ENCODE results near the gene ITGB1.

- TF ChIP-seq CTCF (IDR thresholded peaks at IDR 0.05), result no peak
- no peak for TF ChIP-seq EP300 (IDR thresholded peaks at IDR 0.05)
- peak; percentile 52 for TF ChIP-seq POLR2AphosphoS5 (IDR thresholded peaks at IDR 0.05)
- TF ChIP-seq POLR2A (IDR thresholded peaks at IDR 0.05), result no peak
These were observed 5.1 kb upstream of the ITGB1 start for GRCh38 chr10:32963096-32963495.

Data from gastroesophageal sphincter (tissue), 3 donors.